HCT116 (cell line): ENCODE measurements around the gene PCDHGA1. TPM values are rescaled to one million over a fixed set of nuclear protein-coding genes. Genes with fewer than 3 reads are reported as not detected.

Experiments
- ATAC-seq: fragments of 200-7000 bp; cut with Tn5 transposase; 2 replicates; pipeline ENCODE4 v1.9.1; 2020; ENCODE audit warnings: mild to moderate bottlenecking, moderate library complexity
- BruUV-seq: library from RNA; stranded (reverse); fragments of 400-500 nt; replicated peaks from 2 replicates; lab custom pipeline; 2021; lab: Mats Ljungman, UMichigan
- CTCF ChIA-PET: fragments of 300-600 bp; sonication (Branson Sonifier 250); formaldehyde crosslinking; loops from one replicate; lab custom pipeline; 2021; ENCODE audit warnings: antibody characterized with exemption; lab: Charles Lee
- POLR2A ChIA-PET: fragments of 300-600, 350-600 bp; sonication (Branson Sonifier 250); formaldehyde crosslinking; loops from one replicate; lab custom pipeline; 2021; ENCODE audit warnings: antibody characterized with exemption; lab: Charles Lee
- RAD21 ChIA-PET, 2 experiments: fragments of 300-600 bp; sonication (Branson Sonifier 250); formaldehyde crosslinking; loops; one replicate each; lab custom pipeline; 2023; ENCODE audit warnings: low total read pairs in 2 of 2; ENCODE audit not compliant: uncharacterized antibody in 2 of 2, unreplicated experiment in 2 of 2, low non-redundant PET in 1 of 2; lab: Charles Lee
- DNase-seq: peaks from one replicate; pipeline ENCODE4 v3.0.0-alpha.2; 2010; ENCODE audit warnings: low read depth, low spot score
- H2AFZ ChIP-seq: fragments of 200-600 bp; shearing (Covaris generic), sonication (generic); 2 replicates; pipeline ENCODE4 v1.6.1; 2017; ENCODE audit warnings: low read depth, mixed run types, mixed read lengths, antibody characterized with exemption, low read length; ENCODE audit not compliant: poor library complexity, severe bottlenecking
- H3K27ac ChIP-seq: 2 replicates; pipeline ENCODE4 v1.5.1; 2012; ENCODE audit warnings: low read depth, low read length
- H3K27me3 ChIP-seq: fragments of 200-600 bp; sonication (generic); 2 replicates; pipeline ENCODE4 v1.6.1; 2016; ENCODE audit warnings: mixed run types, low read length, mixed read lengths; ENCODE audit not compliant: insufficient read depth
- H3K36me3 ChIP-seq, 2 experiments: fragments of 200-500 bp in 1 of 2; fragments of 200-600 bp in 1 of 2; sonication (Bioruptor generic) in 1 of 2; sonication (generic) in 1 of 2; 2 replicates each; pipeline versions ENCODE4 v1.5.1 to v1.6.1; 2014 to 2016; ENCODE audit warnings: low read length in 2 of 2, inconsistent platforms in 1 of 2, mixed read lengths in 1 of 2, mixed run types in 1 of 2; ENCODE audit not compliant: insufficient read depth in 2 of 2, control insufficient read depth in 1 of 2
- H3K4me1 ChIP-seq, 2 experiments: fragments of 200-600 bp in 1 of 2; sonication (generic) in 1 of 2; 2 replicates each; pipeline versions ENCODE4 v1.5.1 to v1.6.1; 2012 to 2017; ENCODE audit warnings: low read length in 2 of 2, inconsistent platforms in 1 of 2, mild to moderate bottlenecking in 1 of 2, mixed read lengths in 1 of 2, mixed run types in 1 of 2, moderate library complexity in 1 of 2; ENCODE audit not compliant: insufficient read depth in 2 of 2, control insufficient read depth in 1 of 2
- H3K4me2 ChIP-seq: fragments of 200-600 bp; sonication (generic); 2 replicates; pipeline ENCODE4 v1.6.1; 2017; ENCODE audit warnings: mixed run types, low read length, mixed read lengths
- H3K4me3 ChIP-seq, 2 experiments: fragments of 200-600 bp in 1 of 2; sonication (generic) in 1 of 2; replicated peaks in 1 of 2; 2 replicates each; pipeline ENCODE4 v1.5.1; 2011 to 2016; ENCODE audit warnings: low read length in 2 of 2, control low read depth in 1 of 2, low read depth in 1 of 2, mild to moderate bottlenecking in 1 of 2, mixed read lengths in 1 of 2, mixed run types in 1 of 2
- H3K79me2 ChIP-seq: fragments of 200-600 bp; sonication (generic); 2 replicates; pipeline ENCODE4 v1.6.1; 2017; ENCODE audit warnings: mild to moderate bottlenecking, mixed run types, low read length, moderate library complexity, mixed read lengths; ENCODE audit not compliant: insufficient read depth
- H3K9ac ChIP-seq: fragments of 200-600 bp; sonication (generic); 2 replicates; pipeline ENCODE4 v1.6.1; 2016; ENCODE audit warnings: low read length, mixed read lengths
- H3K9me2 ChIP-seq: fragments of 200-600 bp; sonication (generic), shearing (Covaris generic); 2 replicates; pipeline ENCODE4 v1.6.1; 2017; ENCODE audit warnings: mixed run types, mild to moderate bottlenecking, moderate library complexity; ENCODE audit not compliant: insufficient read depth
- H3K9me3 ChIP-seq, 2 experiments: fragments of 200-500 bp in 1 of 2; fragments of 200-600 bp in 1 of 2; sonication (Bioruptor generic) in 1 of 2; sonication (generic) in 1 of 2; 2 replicates each; pipeline ENCODE4 v1.6.1; 2014 to 2017; ENCODE audit warnings: low read length in 2 of 2, mixed read lengths in 2 of 2, inconsistent platforms in 1 of 2, low read depth in 1 of 2, mild to moderate bottlenecking in 1 of 2, mixed run types in 1 of 2, moderate library complexity in 1 of 2; ENCODE audit not compliant: control insufficient read depth in 1 of 2, insufficient read depth in 1 of 2
- H4K20me1 ChIP-seq: fragments of 200-600 bp; sonication (generic), shearing (Covaris generic); 2 replicates; pipeline ENCODE4 v1.6.1; 2017; ENCODE audit warnings: mixed run types, mild to moderate bottlenecking, moderate library complexity; ENCODE audit not compliant: insufficient read depth
- ATF3 ChIP-seq: IDR thresholded peaks from 2 replicates; pipeline ENCODE4 v1.6.1; 2012
- CBX3 ChIP-seq: IDR thresholded peaks from 2 replicates; pipeline ENCODE4 v1.6.1; 2012; ENCODE audit warnings: low read depth
- CTCF ChIP-seq, 3 experiments: fragments of 200-600 bp in 1 of 3; sonication (generic) in 1 of 3; IDR thresholded peaks in 2 of 3; conservative IDR thresholded peaks in 1 of 3; 2 replicates each; pipeline ENCODE4 v1.5.1; 2012 to 2017; ENCODE audit warnings: low read depth in 2 of 3, low read length in 2 of 3, antibody characterized with exemption in 1 of 3, borderline replicate concordance in 1 of 3, control low read depth in 1 of 3, mild to moderate bottlenecking in 1 of 3, mixed read lengths in 1 of 3, mixed run types in 1 of 3, moderate library complexity in 1 of 3; ENCODE audit not compliant: insufficient read depth in 1 of 3
- ELF1 ChIP-seq: IDR thresholded peaks from 2 replicates; pipeline ENCODE4 v1.6.1; 2012; ENCODE audit warnings: low read depth, borderline replicate concordance
- EZH2 ChIP-seq: fragments of 200-600 bp; sonication (generic); IDR thresholded peaks from 2 replicates; pipeline ENCODE4 v1.6.1; 2017; ENCODE audit warnings: antibody characterized with exemption, mixed run types
- JUND ChIP-seq: IDR thresholded peaks from 2 replicates; pipeline ENCODE4 v1.6.1; 2012
- POLR2A ChIP-seq: IDR thresholded peaks from 2 replicates; pipeline ENCODE4 v1.7.0; 2011; ENCODE audit warnings: borderline replicate concordance; ENCODE audit not compliant: insufficient read depth, insufficient read length; ENCODE audit errors: extremely low read depth
- POLR2AphosphoS5 ChIP-seq: IDR thresholded peaks from 2 replicates; pipeline ENCODE4 v1.6.1; 2011; ENCODE audit warnings: mild to moderate bottlenecking, low read depth, low read length, moderate library complexity
- RAD21 ChIP-seq: IDR thresholded peaks from 2 replicates; pipeline ENCODE4 v1.6.1; 2012; ENCODE audit warnings: low read depth, mild to moderate bottlenecking
- SIN3A ChIP-seq: IDR thresholded peaks from 2 replicates; pipeline ENCODE4 v1.6.1; 2012; ENCODE audit warnings: low read depth
- SP1 ChIP-seq: IDR thresholded peaks from 2 replicates; pipeline ENCODE4 v1.6.1; 2012; ENCODE audit warnings: low read depth
- SRF ChIP-seq: IDR thresholded peaks from 2 replicates; pipeline ENCODE4 v1.6.1; 2012; ENCODE audit warnings: low read depth
- YY1 ChIP-seq: IDR thresholded peaks from 2 replicates; pipeline ENCODE4 v1.6.1; 2011; ENCODE audit warnings: low read length, low read depth, moderate library complexity, mild to moderate bottlenecking; ENCODE audit not compliant: insufficient replicate concordance; ENCODE audit errors: extremely low read depth
- ZFX ChIP-seq: fragments of 450-650 bp; IDR thresholded peaks from 2 replicates; pipeline ENCODE4 v1.6.1; 2017
- ZNF274 ChIP-seq: fragments of 200-500 bp; sonication (Bioruptor generic); IDR thresholded peaks from 2 replicates; pipeline ENCODE4 v1.6.1; 2014; ENCODE audit warnings: mild to moderate bottlenecking, low read depth, low read length, inconsistent platforms
- intact Hi-C: fragments of 100-400 bp; cut with micrococcal nuclease; formaldehyde crosslinking; loops from 2 replicates; pipeline ENCODE4 v1.10.0; 2022
- total RNA-seq: library from RNA; stranded (reverse); gene quantifications from one replicate; pipeline ENCODE4 v1.2.1, GENCODE V29; 2021; ENCODE audit not compliant: unreplicated experiment
- TF ChIP-seq, protein P1 (sequence below): IDR thresholded peaks from 2 replicates; pipeline ENCODE4 v1.6.1; 2012
- TF ChIP-seq, protein P2 (sequence below): IDR thresholded peaks from 2 replicates; pipeline ENCODE4 v1.6.1; 2011; ENCODE audit warnings: mild to moderate bottlenecking, low read length, moderate library complexity; ENCODE audit not compliant: insufficient replicate concordance; ENCODE audit errors: extremely low read depth

Gene PCDHGA1
- total RNA-seq, 1 experiment from 2014 or later = 0.05 TPM

- CTCF ChIA-PET = no interaction called here
- Histone ChIP-seq H3K27me3 (no peaks in the 10 kb centered on the region), H3K4me3 (no peak overlapping the region), H3K36me3 (no peaks in the 10 kb centered on the region), H4K20me1 (no peaks in the 10 kb centered on the region), H3K4me2 (no peak overlapping the region), H3K9me2 (no peaks in the 10 kb centered on the region; the same call in 1 of the 2 replicates), H3K27ac (no peak overlapping the region), H3K9me3 (no peaks in the 10 kb centered on the region), H3K9ac (no peak overlapping the region), H2AFZ (no peak overlapping the region), H3K4me1 (no peaks in the 10 kb centered on the region), H3K79me2 (no peaks in the 10 kb centered on the region)
- POLR2A ChIA-PET = no interaction called here
- TF ChIP-seq, protein P1, sequence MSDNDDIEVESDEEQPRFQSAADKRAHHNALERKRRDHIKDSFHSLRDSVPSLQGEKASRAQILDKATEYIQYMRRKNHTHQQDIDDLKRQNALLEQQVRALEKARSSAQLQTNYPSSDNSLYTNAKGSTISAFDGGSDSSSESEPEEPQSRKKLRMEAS = no peak
- TF ChIP-seq ELF1 (no peak), ATF3 (no peak)
- DNase-seq = no peak
- ATAC-seq = no peak
- RAD21 ChIA-PET = no interaction called here
- intact Hi-C loops = no loop called here
- no TSS peak for BruUV-seq
Measured at GRCh38 chr5:141441571-141442170, 111.4 kb downstream of the PCDHGA1 start.

DNA sequence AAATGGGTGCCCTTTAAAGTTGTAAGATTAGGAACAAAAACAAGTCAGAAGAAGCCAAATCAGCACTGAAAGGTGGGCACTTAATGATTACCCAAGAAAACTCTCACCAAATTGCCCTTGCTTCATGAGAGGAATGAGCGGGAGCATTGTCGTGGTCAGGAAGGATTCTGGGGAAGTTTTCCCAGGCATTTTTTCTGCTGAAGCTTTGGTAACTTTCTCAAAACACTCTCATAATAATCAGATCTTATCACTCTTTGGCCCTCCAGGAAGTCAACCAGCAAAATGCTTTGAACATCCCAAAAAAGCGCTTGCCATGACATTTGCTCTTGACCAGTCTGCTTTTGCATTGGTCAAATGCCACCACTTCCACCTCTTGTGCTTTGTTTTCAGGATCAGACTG is 135.0 kb downstream of the PCDHGA1 start:
- ATAC-seq = no peak
- BruUV-seq = no TSS peak
- TF ChIP-seq ZFX = no peak
- TF ChIP-seq POLR2A = no peak
- TF ChIP-seq, protein P2, sequence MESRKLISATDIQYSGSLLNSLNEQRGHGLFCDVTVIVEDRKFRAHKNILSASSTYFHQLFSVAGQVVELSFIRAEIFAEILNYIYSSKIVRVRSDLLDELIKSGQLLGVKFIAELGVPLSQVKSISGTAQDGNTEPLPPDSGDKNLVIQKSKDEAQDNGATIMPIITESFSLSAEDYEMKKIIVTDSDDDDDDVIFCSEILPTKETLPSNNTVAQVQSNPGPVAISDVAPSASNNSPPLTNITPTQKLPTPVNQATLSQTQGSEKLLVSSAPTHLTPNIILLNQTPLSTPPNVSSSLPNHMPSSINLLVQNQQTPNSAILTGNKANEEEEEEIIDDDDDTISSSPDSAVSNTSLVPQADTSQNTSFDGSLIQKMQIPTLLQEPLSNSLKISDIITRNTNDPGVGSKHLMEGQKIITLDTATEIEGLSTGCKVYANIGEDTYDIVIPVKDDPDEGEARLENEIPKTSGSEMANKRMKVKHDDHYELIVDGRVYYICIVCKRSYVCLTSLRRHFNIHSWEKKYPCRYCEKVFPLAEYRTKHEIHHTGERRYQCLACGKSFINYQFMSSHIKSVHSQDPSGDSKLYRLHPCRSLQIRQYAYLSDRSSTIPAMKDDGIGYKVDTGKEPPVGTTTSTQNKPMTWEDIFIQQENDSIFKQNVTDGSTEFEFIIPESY = no peak
- TF ChIP-seq, protein P1 = no peak
- TF ChIP-seq CTCF (IDR thresholded peaks at IDR 0.05 in 2 of 3, conservative IDR thresholded peaks at IDR 0.05 in 1 of 3; ENCODE audit: borderline replicate concordance in 1 of 3, insufficient read depth in 1 of 3, low read depth in 2 of 3, low read length in 2 of 3) = no peak
- TF ChIP-seq RAD21 = no peak
- TF ChIP-seq ZNF274 = no peak
- TF ChIP-seq CBX3 = no peak
- TF ChIP-seq ELF1 = no peak
- TF ChIP-seq JUND = no peak
- TF ChIP-seq SP1 = no peak
- no peak for TF ChIP-seq SIN3A
- TF ChIP-seq SRF = no peak
- TF ChIP-seq YY1 = no peak
- TF ChIP-seq POLR2AphosphoS5 = no peak
- TF ChIP-seq EZH2 = no peak

More for the DNA sequence above, 135.0 kb downstream of the PCDHGA1 start:
- Histone ChIP-seq H3K4me3 (no peak overlapping the region), H3K9ac (no peak overlapping the region), H2AFZ (no peak overlapping the region), H3K27ac (no peak overlapping the region), H3K4me2 (no peak overlapping the region), H3K27me3 (no peaks in the 10 kb centered on the region), H3K9me2 (no peaks in the 10 kb centered on the region), H3K36me3 (no peaks in the 10 kb centered on the region), H3K79me2 (no peaks in the 10 kb centered on the region), H3K4me1 (no peaks in the 10 kb centered on the region), H4K20me1 (no peaks in the 10 kb centered on the region), H3K9me3 (no peaks in the 10 kb centered on the region)
- RAD21 ChIA-PET = no interaction called here
- intact Hi-C loops = no loop called here
- DNase-seq = no peak
- POLR2A ChIA-PET = no interaction called here
- CTCF ChIA-PET = no interaction called here
